NCI-H2196 treated with DMSO at 0.1 percent for 48 hours (cell line): ENCODE measurements around the gene VWA5B1.
A peak's percentile ranks its signal among the peaks of the same experiment; 100 is the strongest.

ENCODE experiments used
- DNase-seq: peaks from one replicate; lab custom pipeline; 2025; ENCODE audit not compliant: unreplicated experiment; lab: John Stamatoyannopoulos, UW

VWA5B1 gene

GRCh38 chr1:20382711-20383110 is 92.0 kb downstream of the VWA5B1 start:
- peak; percentile 64 for DNase-seq

- DNase-seq: no peak
Observed at GRCh38 chr1:20383631-20384030, 93.0 kb downstream of the VWA5B1 start.

GRCh38 chr1:20385630-20386029 is 95.0 kb downstream of the VWA5B1 start:
- DNase-seq: no peak

- DNase-seq: no peak
Observed at GRCh38 chr1:20386323-20387081, 95.8 kb downstream of the VWA5B1 start.

- DNase-seq: no peak
Observed at GRCh38 chr1:20389571-20389970, 98.9 kb downstream of the VWA5B1 start.

GRCh38 chr1:20390589-20391331 is 100.1 kb downstream of the VWA5B1 start:
- no peak for DNase-seq

- no peak for DNase-seq
Observed at GRCh38 chr1:20395255-20395654, 104.6 kb downstream of the VWA5B1 start.

GRCh38 chr1:20398744-20399143 is 108.1 kb downstream of the VWA5B1 start:
- DNase-seq: no peak

- DNase-seq: no peak
Observed at GRCh38 chr1:20399196-20399595, 108.5 kb downstream of the VWA5B1 start.

GRCh38 chr1:20399606-20400180 is 109.0 kb downstream of the VWA5B1 start:
- DNase-seq: no peak

- DNase-seq: no peak
Observed at GRCh38 chr1:20400341-20401177, 109.9 kb downstream of the VWA5B1 start.

- no peak for DNase-seq
Observed at GRCh38 chr1:20401405-20402010, 110.8 kb downstream of the VWA5B1 start.

- DNase-seq: no peak
Observed at GRCh38 chr1:20402585-20403422, 112.1 kb downstream of the VWA5B1 start.

GRCh38 chr1:20403423-20404145 is 112.9 kb downstream of the VWA5B1 start:
- no peak for DNase-seq

GRCh38 chr1:20404466-20404865 is 113.8 kb downstream of the VWA5B1 start:
- DNase-seq: no peak
